Esophagus squamous epithelium (tissue), 5 donors: ENCODE data around the gene LRRC53. TPM values are rescaled to one million over a fixed set of nuclear protein-coding genes. Genes with fewer than 3 reads are reported as not detected.

ENCODE experiments used
- DNase-seq: peaks from one replicate; lab custom pipeline; 2025; lab: John Stamatoyannopoulos, UW
- H3K27ac ChIP-seq, 4 donors: fragments of 200-600 bp; sonication (generic); one replicate each; pipeline ENCODE4 v1.5.1; 2016 to 2019; ENCODE audit warnings: mild to moderate bottlenecking in 1 of 4
- H3K27me3 ChIP-seq, 4 donors: fragments of 200-600 bp; sonication (generic); 1 replicate in 3 of 4; 2 replicates in 1 of 4; pipeline versions ENCODE4 v1.5.1 to v1.6.0; 2017 to 2021; ENCODE audit warnings: antibody characterized with exemption in 1 of 4
- H3K36me3 ChIP-seq, 3 donors: fragments of 200-600 bp; sonication (generic); one replicate each; pipeline ENCODE4 v1.5.1; 2016 to 2019
- H3K4me1 ChIP-seq, 3 donors: fragments of 200-600 bp; sonication (generic); one replicate each; pipeline ENCODE4 v1.5.1; 2017 to 2019
- H3K4me3 ChIP-seq, 4 donors: fragments of 200-600 bp; sonication (generic); 1 replicate in 3 of 4; 2 replicates in 1 of 4; pipeline ENCODE4 v1.5.1; 2016 to 2019; ENCODE audit warnings: mild to moderate bottlenecking in 2 of 4, moderate library complexity in 1 of 4
- H3K9me3 ChIP-seq, 3 donors: fragments of 200-600 bp; sonication (generic); one replicate each; pipeline ENCODE4 v1.5.1; 2016 to 2019
- POLR2A ChIP-seq, 4 donors: fragments of 450-650 bp; IDR thresholded peaks; one replicate each; pipeline ENCODE4 v1.6.1; 2017; ENCODE audit warnings: antibody characterized with exemption in 4 of 4, mild to moderate bottlenecking in 4 of 4, moderate library complexity in 3 of 4
- WGBS, 2 donors: methylation state at CpG; one replicate each; pipeline ENCODE4 v1.1.5; 2018; 5-methylcytosine and 5-hydroxymethylcytosine counted together
- intact Hi-C: fragments of 100-400 bp; cut with DNase I; formaldehyde crosslinking; loops from one replicate; pipeline ENCODE4 v1.15.0; 2022
- total RNA-seq, 4 donors: library from RNA; depleted of rRNA; stranded (reverse); fragments of >200 nt; gene quantifications; one replicate each; pipeline ENCODE4 v1.1.0, GENCODE V29; 2016
- TF ChIP-seq, protein P1 (sequence below), 6 experiments: fragments of 450-650 bp in 4 of 6; fragments of 200-600 bp in 2 of 6; sonication (generic) in 2 of 6; IDR thresholded peaks; one replicate each; pipeline ENCODE4 v1.5.1; 2016 to 2019; ENCODE audit warnings: antibody characterized with exemption in 6 of 6, mild to moderate bottlenecking in 4 of 6, moderate library complexity in 4 of 6
- donor health status: DM: yes; HTN: yes; CAD: no.

LRRC53 gene
- total RNA-seq, 4 donors from 2014 or later, result not detected

DNA sequence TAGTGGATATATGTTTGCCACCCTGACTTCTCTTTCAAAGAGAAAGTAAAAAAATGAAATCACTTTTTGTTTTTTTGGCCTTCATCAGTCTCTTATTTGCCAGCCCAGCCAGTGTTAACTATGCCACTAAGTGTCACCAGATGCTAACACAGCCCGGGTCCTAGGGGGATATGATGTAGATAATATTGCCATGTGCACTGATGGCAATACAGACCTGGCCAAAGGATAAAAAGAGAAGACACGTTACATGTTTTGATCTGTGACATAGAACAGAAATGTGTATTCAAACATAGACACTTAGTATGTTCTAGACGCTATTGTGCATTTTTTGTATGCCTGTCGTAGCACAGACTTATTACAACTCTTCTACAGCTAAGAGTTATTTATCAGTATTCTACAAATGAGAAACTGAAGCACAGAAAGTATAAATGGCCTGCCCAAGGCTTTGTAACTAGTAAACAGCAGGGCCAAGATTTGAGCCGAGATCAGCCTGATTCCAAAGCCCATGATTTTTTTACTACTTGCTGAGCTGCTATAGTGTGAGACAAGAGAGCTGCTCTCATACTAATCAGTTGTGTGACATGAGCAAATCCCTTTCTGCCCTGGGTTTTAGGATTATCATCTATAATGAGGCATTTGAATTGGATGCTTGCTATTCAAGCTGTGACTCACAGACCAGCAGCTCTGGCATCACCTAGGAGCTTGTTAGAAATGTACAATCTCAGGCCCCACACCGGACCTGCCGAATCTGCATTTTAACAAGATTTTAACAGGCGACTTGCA is 6.3 kb downstream of the LRRC53 start:
- no peaks in the 10 kb centered on the region for H3K4me1 ChIP-seq
- no peaks in the 10 kb centered on the region for H3K27me3 ChIP-seq
- intact Hi-C loops, result no loop called here
- TF ChIP-seq POLR2A (IDR thresholded peaks at IDR 0.05), result no peak
- TF ChIP-seq, protein P1, sequence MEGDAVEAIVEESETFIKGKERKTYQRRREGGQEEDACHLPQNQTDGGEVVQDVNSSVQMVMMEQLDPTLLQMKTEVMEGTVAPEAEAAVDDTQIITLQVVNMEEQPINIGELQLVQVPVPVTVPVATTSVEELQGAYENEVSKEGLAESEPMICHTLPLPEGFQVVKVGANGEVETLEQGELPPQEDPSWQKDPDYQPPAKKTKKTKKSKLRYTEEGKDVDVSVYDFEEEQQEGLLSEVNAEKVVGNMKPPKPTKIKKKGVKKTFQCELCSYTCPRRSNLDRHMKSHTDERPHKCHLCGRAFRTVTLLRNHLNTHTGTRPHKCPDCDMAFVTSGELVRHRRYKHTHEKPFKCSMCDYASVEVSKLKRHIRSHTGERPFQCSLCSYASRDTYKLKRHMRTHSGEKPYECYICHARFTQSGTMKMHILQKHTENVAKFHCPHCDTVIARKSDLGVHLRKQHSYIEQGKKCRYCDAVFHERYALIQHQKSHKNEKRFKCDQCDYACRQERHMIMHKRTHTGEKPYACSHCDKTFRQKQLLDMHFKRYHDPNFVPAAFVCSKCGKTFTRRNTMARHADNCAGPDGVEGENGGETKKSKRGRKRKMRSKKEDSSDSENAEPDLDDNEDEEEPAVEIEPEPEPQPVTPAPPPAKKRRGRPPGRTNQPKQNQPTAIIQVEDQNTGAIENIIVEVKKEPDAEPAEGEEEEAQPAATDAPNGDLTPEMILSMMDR (IDR thresholded peaks at IDR 0.05), result no peak
- no peaks in the 10 kb centered on the region for H3K36me3 ChIP-seq
- 54 to 68% methylated on average over 8 of the region's 8 CpGs for WGBS, 2 donors
- no peak overlapping the region for H3K4me3 ChIP-seq
- no peak overlapping the region for H3K27ac ChIP-seq
- H3K9me3 ChIP-seq, result no peaks in the 10 kb centered on the region
- no peak for DNase-seq

DNA sequence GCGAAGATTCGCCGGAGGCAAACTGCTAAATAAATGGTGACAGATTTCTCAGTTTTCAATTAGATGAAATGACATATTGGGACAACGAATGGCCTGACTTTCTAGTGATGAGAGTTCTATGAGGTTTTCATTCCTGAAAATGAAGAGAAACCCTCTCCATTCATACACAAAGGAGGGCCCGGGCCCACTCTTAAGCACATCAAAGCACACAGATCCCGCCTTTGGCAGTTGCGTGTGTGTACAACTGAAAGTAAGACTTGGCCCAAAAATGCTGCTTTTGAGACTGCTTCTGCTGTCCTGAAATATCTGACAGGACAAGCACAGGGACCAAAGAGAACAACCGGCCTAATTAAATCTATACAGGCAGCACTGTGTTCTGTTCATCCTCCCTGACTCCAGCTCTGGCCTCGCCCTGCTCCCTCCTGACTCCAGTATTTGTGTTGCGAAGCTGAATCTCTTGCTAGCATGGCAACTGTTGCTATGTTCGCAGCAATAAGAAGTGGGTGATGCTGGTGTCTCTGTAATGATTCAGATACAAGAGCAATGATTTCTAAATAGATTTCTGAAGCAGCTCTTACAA is 7.4 kb downstream of the LRRC53 start:
- no peak for DNase-seq
- Histone ChIP-seq H3K9me3 (no peaks in the 10 kb centered on the region), H3K36me3 (no peaks in the 10 kb centered on the region), H3K27ac (no peak overlapping the region), H3K27me3 (no peaks in the 10 kb centered on the region), H3K4me3 (no peak overlapping the region), H3K4me1 (no peaks in the 10 kb centered on the region)
- intact Hi-C loops, result no loop called here
- TF ChIP-seq, protein P1 (IDR thresholded peaks at IDR 0.05), result no peak
- TF ChIP-seq POLR2A (IDR thresholded peaks at IDR 0.05), result no peak
- WGBS, 2 donors, result 57 to 70% methylated on average over 10 to 11 of the region's 11 CpGs

DNA sequence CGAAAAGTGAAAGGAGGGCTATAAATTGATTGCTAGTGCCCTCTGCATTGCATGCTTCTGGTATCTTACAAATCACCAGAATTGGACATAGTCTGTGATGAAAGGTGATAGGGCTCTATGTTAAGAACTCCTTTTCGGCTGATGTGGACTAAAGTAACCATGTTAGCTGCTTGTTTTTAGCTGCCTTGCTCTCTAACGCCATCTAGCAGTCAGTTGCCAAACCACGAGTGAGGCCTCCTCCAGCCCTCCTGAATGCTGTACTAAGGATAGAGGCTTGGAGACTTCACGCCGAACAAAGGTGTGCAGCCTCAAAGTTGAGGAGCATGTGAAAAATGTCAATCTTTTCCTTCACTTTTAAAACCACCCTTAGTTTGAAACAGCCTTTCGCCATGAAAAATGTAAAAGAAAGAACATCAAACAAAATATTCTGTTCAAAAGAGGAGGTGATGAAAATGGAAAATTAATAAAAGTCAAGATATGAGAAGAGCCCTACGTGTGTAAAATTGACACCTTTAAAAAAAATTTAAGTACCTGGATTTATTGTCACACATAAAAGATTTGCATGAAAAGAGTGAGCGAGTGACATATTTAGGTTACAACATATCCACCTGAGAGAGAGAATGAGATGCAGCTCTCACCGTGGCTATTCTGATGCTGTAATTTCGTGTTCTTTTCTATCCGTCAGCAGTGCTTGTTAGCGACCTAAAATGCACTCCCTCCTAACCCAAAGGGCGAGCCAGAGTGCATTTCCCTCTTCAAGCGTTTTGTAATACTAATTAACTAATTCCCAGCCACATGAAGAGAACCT is 8.1 kb downstream of the LRRC53 start:
- no peak for DNase-seq
- no peaks in the 10 kb centered on the region for H3K36me3 ChIP-seq
- no peak for TF ChIP-seq POLR2A (IDR thresholded peaks at IDR 0.05)
- TF ChIP-seq, protein P1 (IDR thresholded peaks at IDR 0.05), result peak in 3 of 6 experiments; percentile 21 to 48 (median 39)
- H3K4me1 ChIP-seq, result no peaks in the 10 kb centered on the region
- no peak overlapping the region for H3K4me3 ChIP-seq
- 42 to 46% methylated on average over 14 to 15 of the region's 15 CpGs for WGBS, 2 donors
- H3K27ac ChIP-seq, result no peak overlapping the region
- no peaks in the 10 kb centered on the region for H3K27me3 ChIP-seq
- no peaks in the 10 kb centered on the region for H3K9me3 ChIP-seq
- intact Hi-C loops, result no loop called here

DNA sequence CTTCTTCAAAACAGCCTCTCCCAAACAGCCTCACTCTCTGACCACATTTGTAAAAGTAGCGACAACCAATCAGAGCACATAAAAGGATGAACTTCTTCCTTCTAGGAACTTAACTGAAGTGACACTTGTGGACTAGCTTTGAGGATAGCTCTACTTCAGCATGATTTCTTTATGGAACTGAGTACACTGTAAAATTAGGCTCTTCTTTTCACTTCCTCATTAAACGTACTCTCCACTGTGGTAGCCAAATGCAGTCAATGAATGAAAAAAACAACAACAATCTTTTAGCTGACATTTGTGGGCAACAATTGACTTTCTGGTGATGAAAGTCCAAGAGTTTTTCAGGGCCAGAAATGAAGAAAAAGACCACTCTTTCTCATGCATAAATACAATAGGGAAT is 9.6 kb downstream of the LRRC53 start:
- Histone ChIP-seq H3K4me3 (no peak overlapping the region), H3K27me3 (no peaks in the 10 kb centered on the region), H3K27ac (no peak overlapping the region), H3K9me3 (no peaks in the 10 kb centered on the region), H3K36me3 (no peaks in the 10 kb centered on the region), H3K4me1 (no peaks in the 10 kb centered on the region)
- intact Hi-C loops, result no loop called here
- TF ChIP-seq, protein P1 (IDR thresholded peaks at IDR 0.05), result no peak
- TF ChIP-seq POLR2A (IDR thresholded peaks at IDR 0.05), result no peak
- 58 to 62% methylated on average over 2 of the region's 2 CpGs for WGBS, 2 donors
- no peak for DNase-seq

DNA sequence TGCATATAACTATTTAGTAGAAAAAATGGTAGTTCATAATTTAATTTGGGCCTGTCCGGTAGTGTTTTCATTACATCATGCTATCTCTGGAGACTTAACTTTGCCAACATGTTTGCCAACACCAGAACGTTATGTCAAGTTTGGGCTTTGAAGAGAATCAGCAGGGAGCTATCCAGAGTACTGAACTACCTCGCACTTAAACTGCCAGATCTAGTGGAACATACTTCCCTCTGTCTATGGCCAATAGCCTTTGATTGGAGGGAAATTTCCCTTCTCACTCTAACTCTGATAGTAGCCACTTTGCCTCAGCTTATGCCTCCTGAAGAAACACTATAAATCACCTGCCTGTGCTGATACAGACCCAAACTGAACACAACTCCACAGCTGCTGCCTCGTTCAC is 10.0 kb downstream of the LRRC53 start:
- Histone ChIP-seq H3K36me3 (no peaks in the 10 kb centered on the region), H3K9me3 (no peaks in the 10 kb centered on the region), H3K4me3 (no peak overlapping the region), H3K4me1 (no peaks in the 10 kb centered on the region), H3K27ac (no peak overlapping the region), H3K27me3 (no peaks in the 10 kb centered on the region)
- WGBS, 2 donors, result 16 to 31% methylated on average over 4 of the region's 4 CpGs
- DNase-seq, result no peak
- intact Hi-C loops, result no loop called here
- TF ChIP-seq, protein P1 (IDR thresholded peaks at IDR 0.05), result no peak
- TF ChIP-seq POLR2A (IDR thresholded peaks at IDR 0.05), result no peak
